ENCODE measurements around the gene CELSR1. TPM values are rescaled to one million over a fixed set of nuclear protein-coding genes. Genes with fewer than 3 reads are reported as not detected.
A peak's percentile ranks its signal among the peaks of the same experiment; 100 is the strongest.

The CELSR1 gene
- total and polyA plus RNA-seq, 3 experiments from 2014 or later, result 0.15 to 0.33 (median 0.30) TPM

- Mint-ChIP-seq H3K4me3 (no peak overlapping the region), H3K27me3 (peaks cover 0 to 3% of the 10 kb centered on the region in 2 donors), H3K27ac (no peak overlapping the region), H3K4me1 (peaks cover 0 to 4% (median 3%) of the 10 kb centered on the region in 3 donors), H3K36me3 (no peaks in the 10 kb centered on the region), H3K9me3 (no peaks in the 10 kb centered on the region)
- H3K4me1 ChIP-seq (ENCODE audit: insufficient read depth, low read length), result no peaks in the 10 kb centered on the region
- H3K9me3 ChIP-seq (ENCODE audit: low read length), result no peaks in the 10 kb centered on the region
- H3K27me3 ChIP-seq (ENCODE audit: insufficient read depth, low read length, poor library complexity, severe bottlenecking), result no peaks in the 10 kb centered on the region
- H3K36me3 ChIP-seq (ENCODE audit: insufficient read depth, low read length), result no peaks in the 10 kb centered on the region
- DNase-seq, result no peak
- no peak overlapping the region for H3K27ac ChIP-seq (ENCODE audit: low read depth, low read length)
- ChIA-PET CTCF (no interaction called here), POLR2A (no interaction called here)
- no peak overlapping the region for H3K4me3 ChIP-seq (ENCODE audit: low read length)
These were observed 23.4 kb downstream of the CELSR1 start for GRCh38 chr22:46513908-46514550.

- CTCF ChIA-PET, result no interaction called here
- H3K27me3 Mint-ChIP-seq, result peaks cover 0 to 3% of the 10 kb centered on the region in 2 donors
- no peaks in the 10 kb centered on the region for H3K27me3 ChIP-seq (ENCODE audit: insufficient read depth, low read length, poor library complexity, severe bottlenecking)
- no peak overlapping the region for H3K4me3 ChIP-seq (ENCODE audit: low read length)
- no peaks in the 10 kb centered on the region for H3K36me3 Mint-ChIP-seq
- H3K9me3 Mint-ChIP-seq, result no peaks in the 10 kb centered on the region
- H3K4me1 ChIP-seq (ENCODE audit: insufficient read depth, low read length), result no peaks in the 10 kb centered on the region
- H3K27ac Mint-ChIP-seq, result no peak overlapping the region
- no peak for DNase-seq
- no peaks in the 10 kb centered on the region for H3K36me3 ChIP-seq (ENCODE audit: insufficient read depth, low read length)
- H3K4me1 Mint-ChIP-seq, result peaks cover 0 to 4% (median 3%) of the 10 kb centered on the region in 3 donors
- no peak overlapping the region for H3K27ac ChIP-seq (ENCODE audit: low read depth, low read length)
- H3K9me3 ChIP-seq (ENCODE audit: low read length), result no peaks in the 10 kb centered on the region
- POLR2A ChIA-PET, result no interaction called here
- no peak overlapping the region for H3K4me3 Mint-ChIP-seq
These were observed 24.7 kb downstream of the CELSR1 start for GRCh38 chr22:46512683-46513082.

- CTCF ChIA-PET, result no interaction called here
- POLR2A ChIA-PET, result no interaction called here
- H3K27me3 Mint-ChIP-seq, result peaks cover 0 to 3% of the 10 kb centered on the region in 2 donors
These were observed 25.4 kb downstream of the CELSR1 start for GRCh38 chr22:46512039-46512370.

GRCh38 chr22:46511151-46512038, 26.0 kb downstream of the CELSR1 start:
- Histone ChIP-seq H3K4me3 (ENCODE audit: low read length) (no peak overlapping the region), H3K36me3 (ENCODE audit: insufficient read depth, low read length) (no peaks in the 10 kb centered on the region), H3K4me1 (ENCODE audit: insufficient read depth, low read length) (no peaks in the 10 kb centered on the region), H3K27ac (ENCODE audit: low read depth, low read length) (no peak overlapping the region), H3K9me3 (ENCODE audit: low read length) (no peaks in the 10 kb centered on the region), H3K27me3 (ENCODE audit: insufficient read depth, low read length, poor library complexity, severe bottlenecking) (no peaks in the 10 kb centered on the region)
- DNase-seq, result no peak
- Mint-ChIP-seq H3K9me3 (no peaks in the 10 kb centered on the region), H3K27me3 (peaks cover 0 to 3% of the 10 kb centered on the region in 2 donors), H3K4me3 (peak overlapping the region in 1 of 7 donors; percentile 51), H3K27ac (no peak overlapping the region), H3K36me3 (no peaks in the 10 kb centered on the region), H3K4me1 (peaks cover 0 to 4% (median 0%) of the 10 kb centered on the region in 3 donors)
- POLR2A ChIA-PET, result no interaction called here
- CTCF ChIA-PET, result no interaction called here

More at GRCh38 chr22:46512039-46512370, 25.4 kb downstream of the CELSR1 start:
- DNase-seq, result no peak
- Histone ChIP-seq H3K9me3 (ENCODE audit: low read length) (no peaks in the 10 kb centered on the region), H3K36me3 (ENCODE audit: insufficient read depth, low read length) (no peaks in the 10 kb centered on the region), H3K4me1 (ENCODE audit: insufficient read depth, low read length) (no peaks in the 10 kb centered on the region), H3K27ac (ENCODE audit: low read depth, low read length) (no peak overlapping the region), H3K4me3 (ENCODE audit: low read length) (no peak overlapping the region), H3K27me3 (ENCODE audit: insufficient read depth, low read length, poor library complexity, severe bottlenecking) (no peaks in the 10 kb centered on the region)
- Mint-ChIP-seq H3K4me1 (peaks cover 0 to 4% (median 0%) of the 10 kb centered on the region in 3 donors), H3K27ac (no peak overlapping the region), H3K9me3 (no peaks in the 10 kb centered on the region), H3K36me3 (no peaks in the 10 kb centered on the region), H3K4me3 (no peak overlapping the region)

- no peak overlapping the region for H3K27ac ChIP-seq (ENCODE audit: low read depth, low read length)
- no peaks in the 10 kb centered on the region for H3K9me3 ChIP-seq (ENCODE audit: low read length)
- CTCF ChIA-PET, result no interaction called here
- DNase-seq, result no peak
- peaks cover 0 to 4% (median 0%) of the 10 kb centered on the region in 3 donors for H3K4me1 Mint-ChIP-seq
- POLR2A ChIA-PET, result no interaction called here
- no peaks in the 10 kb centered on the region for H3K27me3 ChIP-seq (ENCODE audit: insufficient read depth, low read length, poor library complexity, severe bottlenecking)
- no peak overlapping the region for H3K27ac Mint-ChIP-seq
- H3K9me3 Mint-ChIP-seq, result no peaks in the 10 kb centered on the region
- no peak overlapping the region for H3K4me3 ChIP-seq (ENCODE audit: low read length)
- no peaks in the 10 kb centered on the region for H3K36me3 Mint-ChIP-seq
- H3K36me3 ChIP-seq (ENCODE audit: insufficient read depth, low read length), result no peaks in the 10 kb centered on the region
- H3K27me3 Mint-ChIP-seq, result peaks cover 0 to 3% of the 10 kb centered on the region in 2 donors
- peak overlapping the region in 1 of 7 donors; percentile 48 for H3K4me3 Mint-ChIP-seq
- no peaks in the 10 kb centered on the region for H3K4me1 ChIP-seq (ENCODE audit: insufficient read depth, low read length)
These were observed 27.9 kb downstream of the CELSR1 start for GRCh38 chr22:46509416-46510089.

- ChIA-PET POLR2A (no interaction called here), CTCF (no interaction called here)
- no peak overlapping the region for H3K27ac Mint-ChIP-seq
- Histone ChIP-seq H3K36me3 (ENCODE audit: insufficient read depth, low read length) (no peaks in the 10 kb centered on the region), H3K27me3 (ENCODE audit: insufficient read depth, low read length, poor library complexity, severe bottlenecking) (no peaks in the 10 kb centered on the region), H3K4me3 (ENCODE audit: low read length) (no peak overlapping the region), H3K9me3 (ENCODE audit: low read length) (no peaks in the 10 kb centered on the region), H3K4me1 (ENCODE audit: insufficient read depth, low read length) (no peaks in the 10 kb centered on the region), H3K27ac (ENCODE audit: low read depth, low read length) (no peak overlapping the region)
- H3K9me3 Mint-ChIP-seq, result no peaks in the 10 kb centered on the region
- H3K4me1 Mint-ChIP-seq, result peaks cover 0 to 4% (median 0%) of the 10 kb centered on the region in 3 donors
- H3K36me3 Mint-ChIP-seq, result no peaks in the 10 kb centered on the region
- peaks cover 2 to 3% of the 10 kb centered on the region in 2 donors for H3K27me3 Mint-ChIP-seq
- H3K4me3 Mint-ChIP-seq, result no peak overlapping the region
- no peak for DNase-seq
These were observed 28.9 kb downstream of the CELSR1 start for GRCh38 chr22:46508491-46508999.

- no peaks in the 10 kb centered on the region for H3K9me3 Mint-ChIP-seq
- Histone ChIP-seq H3K4me1 (ENCODE audit: insufficient read depth, low read length) (no peaks in the 10 kb centered on the region), H3K27ac (ENCODE audit: low read depth, low read length) (no peak overlapping the region), H3K36me3 (ENCODE audit: insufficient read depth, low read length) (no peaks in the 10 kb centered on the region), H3K27me3 (ENCODE audit: insufficient read depth, low read length, poor library complexity, severe bottlenecking) (no peaks in the 10 kb centered on the region), H3K4me3 (ENCODE audit: low read length) (no peak overlapping the region), H3K9me3 (ENCODE audit: low read length) (no peaks in the 10 kb centered on the region)
- H3K27ac Mint-ChIP-seq, result no peak overlapping the region
- CTCF ChIA-PET, result no interaction called here
- DNase-seq, result no peak
- no peaks in the 10 kb centered on the region for H3K36me3 Mint-ChIP-seq
- POLR2A ChIA-PET, result no interaction called here
- H3K4me1 Mint-ChIP-seq, result peaks cover 0 to 4% (median 0%) of the 10 kb centered on the region in 3 donors
- H3K4me3 Mint-ChIP-seq, result no peak overlapping the region
- H3K27me3 Mint-ChIP-seq, result peaks cover 6% of the 10 kb centered on the region in 2 donors
These were observed 29.7 kb downstream of the CELSR1 start for GRCh38 chr22:46507451-46508425.
